ENCODE measurements around the gene ITGB2.
A peak's percentile ranks its signal among the peaks of the same experiment; 100 is the strongest.

ITGB2 gene

GRCh38 chr21:44897326-44898010, 23.2 kb downstream of the ITGB2 start:
- DNase-seq (ENCODE audit: low read depth) = no peak

- no peak for DNase-seq (ENCODE audit: low read depth)
Observed at GRCh38 chr21:44896561-44897286, 24.0 kb downstream of the ITGB2 start.

GRCh38 chr21:44895859-44896258, 24.8 kb downstream of the ITGB2 start:
- no peak for DNase-seq (ENCODE audit: low read depth)

- no peak for DNase-seq (ENCODE audit: low read depth)
Observed at GRCh38 chr21:44894687-44895302, 25.9 kb downstream of the ITGB2 start.

- DNase-seq (ENCODE audit: low read depth) = no peak
Observed at GRCh38 chr21:44893948-44894656, 26.6 kb downstream of the ITGB2 start.

- no peak for DNase-seq (ENCODE audit: low read depth)
Observed at GRCh38 chr21:44893278-44893556, 27.5 kb downstream of the ITGB2 start.

GRCh38 chr21:44892536-44893277, 28.0 kb downstream of the ITGB2 start:
- DNase-seq (ENCODE audit: low read depth) = peak; percentile 73

GRCh38 chr21:44892095-44892494, 28.6 kb downstream of the ITGB2 start:
- no peak for DNase-seq (ENCODE audit: low read depth)

GRCh38 chr21:44891631-44892031, 29.1 kb downstream of the ITGB2 start:
- DNase-seq (ENCODE audit: low read depth) = no peak

GRCh38 chr21:44890961-44891541, 29.6 kb downstream of the ITGB2 start:
- no peak for DNase-seq (ENCODE audit: low read depth)

- DNase-seq (ENCODE audit: low read depth) = no peak
Observed at GRCh38 chr21:44890338-44890931, 30.3 kb downstream of the ITGB2 start.

- no peak for DNase-seq (ENCODE audit: low read depth)
Observed at GRCh38 chr21:44889625-44890337, 30.9 kb downstream of the ITGB2 start.

- no peak for DNase-seq (ENCODE audit: low read depth)
Observed at GRCh38 chr21:44888581-44889550, 31.8 kb downstream of the ITGB2 start.

- no peak for DNase-seq (ENCODE audit: low read depth)
Observed at GRCh38 chr21:44887807-44888580, 32.7 kb downstream of the ITGB2 start.

- no peak for DNase-seq (ENCODE audit: low read depth)
Observed at GRCh38 chr21:44887126-44887806, 33.4 kb downstream of the ITGB2 start.

- no peak for DNase-seq (ENCODE audit: low read depth)
Observed at GRCh38 chr21:44886113-44887075, 34.3 kb downstream of the ITGB2 start.

- DNase-seq (ENCODE audit: low read depth) = no peak
Observed at GRCh38 chr21:44885615-44886014, 35.1 kb downstream of the ITGB2 start.

All from activated T-cell treated with anti-CD3 and anti-CD28 coated beads for 48 hours (primary cell).